OCI-LY3 (cell line): Measurements from ENCODE around the gene RBM19.

ENCODE experiments used
- CTCF ChIP-seq: fragments of 200-600, 300-600 bp; sonication (generic); IDR thresholded peaks from 2 replicates; pipeline ENCODE4 v1.5.1; 2014; ENCODE audit warnings: antibody characterized with exemption, low read length, low read depth
- EZH2phosphoT487 ChIP-seq: fragments of 200-600 bp; shearing (Covaris generic); IDR thresholded peaks from 2 replicates; pipeline ENCODE4 v1.6.1; 2018; ENCODE audit warnings: antibody characterized with exemption, mixed run types, low read depth

GRCh38 chr12:113923251-113923650 is 42.9 kb downstream of the RBM19 start:
- TF ChIP-seq CTCF (no peak), EZH2phosphoT487 (no peak)
